Cerebellar nuclear complex (tissue), 1 donor: ENCODE results near the gene MPZL2.

Experiments
- DNase-seq, 2 experiments: peaks; one replicate each; lab custom pipeline; 2025; lab: John Stamatoyannopoulos, UW

The MPZL2 gene

GRCh38 chr11:118240999-118241763 is 22.9 kb downstream of the MPZL2 start:
- no peak for DNase-seq

- DNase-seq, result no peak
Observed at GRCh38 chr11:118239509-118240205, 24.4 kb downstream of the MPZL2 start.

GRCh38 chr11:118238929-118239328 is 25.2 kb downstream of the MPZL2 start:
- DNase-seq, result no peak

- no peak for DNase-seq
Observed at GRCh38 chr11:118238421-118238820, 25.7 kb downstream of the MPZL2 start.

DNA sequence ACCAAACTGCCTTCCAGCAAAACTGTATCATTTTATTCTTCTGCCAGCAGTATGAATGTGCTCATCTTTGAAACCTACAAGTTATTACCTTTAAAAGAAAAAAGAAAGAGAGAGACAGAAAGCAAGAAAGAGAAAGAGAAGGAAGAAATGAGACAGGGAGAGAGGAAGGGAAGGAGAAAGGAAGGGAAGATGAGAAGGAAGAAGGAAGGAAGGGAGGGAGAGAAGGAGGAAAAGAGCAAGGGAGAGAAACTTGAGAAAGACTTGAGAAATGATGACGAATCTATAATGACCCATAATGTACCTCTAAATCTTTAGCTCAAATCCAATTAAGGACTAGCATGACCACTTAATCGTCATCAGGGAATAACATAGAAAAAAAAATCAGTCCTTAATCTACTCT is 27.9 kb downstream of the MPZL2 start:
- no peak for DNase-seq

GRCh38 chr11:118234833-118235232 is 29.3 kb downstream of the MPZL2 start:
- DNase-seq, result no peak

GRCh38 chr11:118233850-118234249 is 30.2 kb downstream of the MPZL2 start:
- DNase-seq, result no peak

DNA sequence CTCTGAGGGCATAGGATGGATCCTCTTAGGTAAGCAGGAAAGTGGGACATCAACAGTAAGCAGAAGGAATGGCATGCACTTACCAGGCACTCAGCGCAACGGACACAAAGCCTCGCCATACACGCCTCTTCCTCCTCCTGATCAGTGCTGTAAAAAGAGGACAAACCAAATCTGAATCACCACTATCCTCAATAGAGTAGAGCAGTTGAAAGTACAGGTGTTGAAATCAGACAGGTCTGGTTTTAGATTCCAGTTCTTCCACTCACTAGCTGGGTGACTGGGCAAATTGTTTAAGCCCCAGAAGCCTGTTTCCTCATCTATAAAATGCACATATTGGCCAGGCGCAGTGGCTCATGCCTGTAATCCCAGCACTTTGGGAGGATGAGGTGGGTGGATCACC is 30.7 kb downstream of the MPZL2 start:
- DNase-seq, result no peak

DNA sequence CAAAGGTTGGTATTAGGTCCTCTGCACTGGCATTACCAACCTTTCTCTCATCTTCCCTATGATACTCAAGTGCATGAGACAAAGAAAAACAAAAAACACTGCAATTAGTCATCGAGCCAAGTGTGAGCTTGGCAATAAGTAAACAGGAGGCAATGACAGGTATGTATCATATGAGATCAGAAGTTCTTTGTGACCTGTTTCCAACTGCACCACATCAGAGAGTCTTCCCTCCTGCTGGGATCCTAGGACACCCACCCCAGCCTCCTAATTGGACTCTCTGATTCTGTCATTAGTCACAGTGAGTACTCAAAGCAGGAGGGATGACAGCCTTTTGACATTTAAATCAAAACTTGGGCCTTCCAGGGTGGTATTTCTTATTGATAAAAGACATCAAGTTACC is 31.4 kb downstream of the MPZL2 start:
- no peak for DNase-seq

- DNase-seq, result no peak
Observed at GRCh38 chr11:118231461-118231860, 32.6 kb downstream of the MPZL2 start.

GRCh38 chr11:118230088-118230487 is 34.0 kb downstream of the MPZL2 start:
- DNase-seq, result no peak

DNA sequence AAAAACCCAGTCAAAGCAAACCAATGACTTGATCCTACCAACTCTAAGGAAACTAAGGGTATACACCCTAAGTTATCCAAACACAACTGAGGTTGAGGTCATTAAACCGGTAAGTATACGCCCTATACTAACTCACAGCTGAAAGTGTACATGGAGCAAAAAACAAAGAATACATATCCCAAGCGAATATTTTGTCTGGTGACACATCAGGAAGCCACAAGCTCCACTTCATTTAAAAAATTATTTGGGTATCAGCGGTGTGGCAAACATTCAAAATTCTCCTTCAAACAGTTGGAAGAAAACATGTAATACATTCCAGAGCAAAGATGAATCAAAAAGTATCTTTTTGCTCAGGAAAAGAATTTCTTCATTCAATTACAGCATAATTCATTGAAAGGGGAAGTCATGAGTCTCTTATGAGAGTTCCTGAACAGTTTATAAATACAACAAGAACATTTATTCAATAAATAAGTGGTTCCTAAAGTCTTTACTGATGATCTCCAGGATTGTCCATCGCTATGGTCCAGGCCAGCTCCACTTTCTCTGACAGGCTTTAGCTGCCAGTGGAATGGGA is 34.7 kb downstream of the MPZL2 start:
- no peak for DNase-seq

DNA sequence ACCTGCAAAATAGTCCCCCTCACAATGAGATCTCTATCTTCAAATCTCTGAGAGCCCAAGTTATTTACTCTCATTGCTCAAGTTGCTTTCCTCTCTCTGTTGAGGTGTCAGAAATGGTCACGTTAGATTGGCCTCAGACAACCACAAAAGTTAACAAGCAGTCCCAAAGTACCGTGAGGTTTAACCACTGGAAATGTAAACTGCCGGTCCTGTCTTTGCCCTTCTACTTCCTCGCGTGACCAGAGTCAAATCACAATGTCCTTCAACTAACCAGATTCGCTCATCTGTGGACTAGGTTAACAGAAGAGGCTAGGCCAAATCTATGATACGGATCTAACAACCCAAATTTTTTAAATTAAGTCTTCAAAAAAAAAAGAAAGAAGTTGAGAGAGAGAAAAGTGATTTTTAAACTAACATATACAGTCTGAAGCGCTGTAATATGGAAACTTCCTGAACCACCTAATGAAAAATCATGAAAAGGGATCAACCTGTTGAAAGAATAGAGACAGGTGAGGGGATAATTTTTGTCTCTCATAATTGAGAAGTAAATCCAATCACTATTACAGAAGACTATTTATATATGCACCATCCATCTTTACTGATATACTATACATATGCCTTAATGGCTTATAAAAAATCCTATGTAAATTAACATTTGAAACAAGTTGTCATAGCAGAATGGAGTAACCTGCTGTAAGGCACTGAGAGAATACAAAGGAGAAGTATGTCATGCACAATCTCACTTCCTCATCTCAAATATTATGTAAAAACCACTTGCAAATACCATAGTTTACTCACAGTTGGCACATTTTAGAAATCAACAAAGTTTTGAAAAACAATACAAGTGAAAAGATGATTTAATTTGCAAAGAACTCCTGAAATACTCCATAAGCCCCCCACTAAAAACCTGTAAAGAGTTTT is 36.0 kb downstream of the MPZL2 start:
- DNase-seq, result no peak

GRCh38 chr11:118226781-118227180 is 37.3 kb downstream of the MPZL2 start:
- no peak for DNase-seq

GRCh38 chr11:118226296-118226695 is 37.8 kb downstream of the MPZL2 start:
- DNase-seq, result no peak

GRCh38 chr11:118224511-118225188 is 39.4 kb downstream of the MPZL2 start, which contains the start of gene JAML:
JAML (minus strand) TSS chr11:118225011; CDS start chr11:118214866, 10,145 bp downstream.
- no peak for DNase-seq

GRCh38 chr11:118223992-118224391 is 40.1 kb downstream of the MPZL2 start:
- DNase-seq, result no peak

DNA sequence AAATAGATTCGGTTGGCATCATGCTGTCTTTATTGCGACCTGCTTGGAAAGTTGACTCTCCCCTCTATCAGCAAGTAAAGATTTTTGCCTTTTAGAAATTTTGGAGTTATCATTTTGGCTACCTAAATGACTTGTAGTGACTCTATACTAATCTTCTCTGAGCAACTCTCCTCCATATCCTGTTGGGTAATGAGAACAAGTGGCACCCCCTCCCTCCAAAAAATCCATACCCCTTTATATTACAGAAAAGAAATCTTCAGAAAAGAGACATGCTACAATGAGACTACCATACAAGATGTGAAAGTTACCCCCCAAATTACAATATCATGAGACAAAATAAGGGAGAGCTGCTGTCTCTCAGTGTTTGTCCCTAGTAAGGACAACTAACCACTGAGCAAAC is 40.5 kb downstream of the MPZL2 start:
- DNase-seq, result no peak

DNA sequence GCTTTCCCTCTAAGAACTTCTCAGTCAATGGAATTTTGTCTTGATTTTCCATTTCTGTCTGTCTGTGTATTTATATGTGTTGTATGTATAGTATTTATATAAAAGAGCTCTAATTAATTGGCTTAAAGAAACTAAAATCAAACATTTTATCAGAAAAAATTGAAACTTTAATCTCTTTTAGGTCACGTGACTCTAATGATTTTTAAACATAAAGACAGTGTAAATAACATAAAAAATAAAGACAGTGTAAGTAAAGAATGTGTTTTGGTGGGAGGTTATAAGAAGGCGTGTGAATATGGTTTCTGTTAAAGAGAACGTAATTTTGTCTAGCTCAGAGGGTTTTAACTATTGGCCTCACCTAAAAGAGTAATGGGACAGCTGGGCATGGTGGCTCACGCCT is 41.7 kb downstream of the MPZL2 start:
- DNase-seq, result no peak

DNA sequence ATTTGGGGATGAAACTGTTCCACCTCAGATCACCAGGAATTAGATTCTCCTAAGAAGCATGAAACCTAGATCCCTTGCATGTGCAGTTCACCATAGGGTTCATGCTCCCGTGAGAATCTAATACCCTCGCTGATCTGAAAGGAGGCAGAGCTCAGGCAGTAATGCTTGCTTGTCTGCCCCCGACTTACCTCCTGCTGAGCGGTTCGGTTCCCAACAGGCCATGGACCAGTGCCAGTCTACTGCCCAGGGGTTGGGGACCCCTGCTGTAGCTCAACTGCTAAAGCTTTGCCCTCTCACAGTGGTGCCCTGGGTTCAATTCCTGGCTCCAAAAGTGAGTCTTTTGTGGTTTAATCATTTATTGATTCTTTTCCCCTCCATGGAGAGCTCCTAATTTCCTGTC is 42.7 kb downstream of the MPZL2 start:
- no peak for DNase-seq

- DNase-seq, result no peak
Observed at GRCh38 chr11:118219732-118220131, 44.4 kb downstream of the MPZL2 start.
